GM12873 (cell line): ENCODE measurements around the gene SPON2.
A peak's percentile ranks its signal among the peaks of the same experiment; 100 is the strongest.

Experiments used
- CTCF ChIP-seq: IDR thresholded peaks from 2 replicates; pipeline ENCODE4 v1.5.1; 2012; ENCODE audit warnings: low read depth, mild to moderate bottlenecking, moderate library complexity, low read length, control low read depth; ENCODE audit not compliant: insufficient read depth; ENCODE audit errors: missing control alignments

The SPON2 gene

GRCh38 chr4:1137850-1138249 lies 34.5 kb downstream of the SPON2 start:
- no peak for TF ChIP-seq CTCF

GRCh38 chr4:1137063-1137776 lies 35.2 kb downstream of the SPON2 start:
- TF ChIP-seq CTCF = no peak

GRCh38 chr4:1136048-1136447 lies 36.3 kb downstream of the SPON2 start:
- TF ChIP-seq CTCF = no peak

- TF ChIP-seq CTCF = no peak
Measured at GRCh38 chr4:1133033-1133432, 39.4 kb downstream of the SPON2 start.

- TF ChIP-seq CTCF = peak; percentile 100
Measured at GRCh38 chr4:1130316-1131186, 41.8 kb downstream of the SPON2 start.

GRCh38 chr4:1126506-1126905 lies 45.9 kb downstream of the SPON2 start:
- no peak for TF ChIP-seq CTCF

GRCh38 chr4:1124818-1125217 lies 47.6 kb downstream of the SPON2 start:
- no peak for TF ChIP-seq CTCF
